Stimulated activated CD4-positive, alpha-beta T cell treated with anti-CD3 and anti-CD28 coated beads, TNF-alpha, amount 100 ng/mL, for 4 hours (primary cell): ENCODE measurements around the gene ARHGAP15.

ENCODE experiments used
- DNase-seq, 3 experiments: peaks; one replicate each; pipeline ENCODE4 v3.0.0-alpha.2; 2020; ENCODE audit warnings: low read depth in 3 of 3

ARHGAP15 gene

GRCh38 chr2:143481733-143482132 lies 352.5 kb downstream of the ARHGAP15 start:
- DNase-seq, result no peak

- DNase-seq, result no peak
Observed at GRCh38 chr2:143482316-143482715, 353.1 kb downstream of the ARHGAP15 start.

GRCh38 chr2:143482771-143483170 lies 353.6 kb downstream of the ARHGAP15 start:
- no peak for DNase-seq

GRCh38 chr2:143486976-143487375 lies 357.8 kb downstream of the ARHGAP15 start:
- DNase-seq, result no peak

GRCh38 chr2:143489145-143489544 lies 359.9 kb downstream of the ARHGAP15 start:
- DNase-seq, result no peak

GRCh38 chr2:143491131-143491530 lies 361.9 kb downstream of the ARHGAP15 start:
- DNase-seq, result no peak

GRCh38 chr2:143493339-143493738 lies 364.1 kb downstream of the ARHGAP15 start:
- no peak for DNase-seq

GRCh38 chr2:143497726-143498125 lies 368.5 kb downstream of the ARHGAP15 start:
- DNase-seq, result no peak

GRCh38 chr2:143498496-143498895 lies 369.3 kb downstream of the ARHGAP15 start:
- no peak for DNase-seq

GRCh38 chr2:143499061-143499460 lies 369.8 kb downstream of the ARHGAP15 start:
- DNase-seq, result no peak

- no peak for DNase-seq
Observed at GRCh38 chr2:143501106-143501676, 372.0 kb downstream of the ARHGAP15 start.

- no peak for DNase-seq
Observed at GRCh38 chr2:143503280-143503679, 374.1 kb downstream of the ARHGAP15 start.

GRCh38 chr2:143504397-143504796 lies 375.2 kb downstream of the ARHGAP15 start:
- no peak for DNase-seq

GRCh38 chr2:143505542-143505941 lies 376.3 kb downstream of the ARHGAP15 start:
- no peak for DNase-seq

GRCh38 chr2:143513081-143513480 lies 383.9 kb downstream of the ARHGAP15 start:
- no peak for DNase-seq

GRCh38 chr2:143514413-143514812 lies 385.2 kb downstream of the ARHGAP15 start:
- no peak for DNase-seq

GRCh38 chr2:143515318-143515717 lies 386.1 kb downstream of the ARHGAP15 start:
- DNase-seq, result no peak

GRCh38 chr2:143519521-143519920 lies 390.3 kb downstream of the ARHGAP15 start:
- no peak for DNase-seq

- DNase-seq, result no peak
Observed at GRCh38 chr2:143521396-143521795, 392.2 kb downstream of the ARHGAP15 start.

GRCh38 chr2:143522699-143523098 lies 393.5 kb downstream of the ARHGAP15 start:
- no peak for DNase-seq

- DNase-seq, result no peak
Observed at GRCh38 chr2:143524119-143524553, 394.9 kb downstream of the ARHGAP15 start.

GRCh38 chr2:143524559-143525401 lies 395.6 kb downstream of the ARHGAP15 start:
- DNase-seq, result no peak

- DNase-seq, result no peak
Observed at GRCh38 chr2:143525402-143525860, 396.2 kb downstream of the ARHGAP15 start.
